Aorta (tissue), 5 donors: ENCODE measurements around the gene BARHL1. TPM values are rescaled to one million over a fixed set of nuclear protein-coding genes. Genes with fewer than 3 reads are reported as not detected.

Experiments used
- ATAC-seq: fragments of 200-7000 bp; cut with Tn5 transposase; one replicate; pipeline ENCODE4 v1.9.1; 2022; ENCODE audit warnings: moderate library complexity; ENCODE audit not compliant: low FRiP score
- DNase-seq, 2 donors: peaks; one replicate each; pipeline ENCODE4 v3.0.0-alpha.2; 2020
- H3K27ac ChIP-seq, 2 donors: one replicate each; pipeline ENCODE4 v1.5.1; 2013; ENCODE audit warnings: low read length in 2 of 2, mild to moderate bottlenecking in 2 of 2, moderate library complexity in 2 of 2, control low read depth in 1 of 2, inconsistent platforms in 1 of 2, low read depth in 1 of 2
- H3K27me3 ChIP-seq, 2 donors: one replicate each; pipeline ENCODE4 v1.6.1; 2013; ENCODE audit warnings: control low read depth in 1 of 2, low read length in 1 of 2, mild to moderate bottlenecking in 1 of 2, moderate library complexity in 1 of 2; ENCODE audit not compliant: insufficient read depth in 2 of 2, control insufficient read depth in 1 of 2
- H3K36me3 ChIP-seq, 2 donors: one replicate each; pipeline ENCODE4 v1.6.1; 2013; ENCODE audit warnings: control low read depth in 1 of 2, low read length in 1 of 2, mild to moderate bottlenecking in 1 of 2; ENCODE audit not compliant: insufficient read depth in 2 of 2, control insufficient read depth in 1 of 2
- H3K4me1 ChIP-seq, 2 donors: one replicate each; pipeline ENCODE4 v1.6.1; 2013; ENCODE audit warnings: low read length in 2 of 2, control low read depth in 1 of 2, mild to moderate bottlenecking in 1 of 2, moderate library complexity in 1 of 2; ENCODE audit not compliant: insufficient read depth in 2 of 2, control insufficient read depth in 1 of 2
- H3K4me3 ChIP-seq, 2 donors: one replicate each; pipeline ENCODE4 v1.5.1; 2013; ENCODE audit warnings: low read length in 2 of 2, control low read depth in 1 of 2, mild to moderate bottlenecking in 1 of 2
- H3K9me3 ChIP-seq: one replicate; pipeline ENCODE4 v1.6.1; 2013; ENCODE audit warnings: mild to moderate bottlenecking, low read length; ENCODE audit not compliant: control insufficient read depth
- WGBS, 2 donors: extraction: QIAGEN DNeasy Blood & Tissue Kit; methylation state at CpG; one replicate each; pipeline ENCODE4 v1.1.7; 2013; 5-methylcytosine and 5-hydroxymethylcytosine counted together
- intact Hi-C, 2 donors: fragments of 100-400 bp; cut with DNase I; formaldehyde crosslinking; loops; one replicate each; pipeline versions ENCODE4 v1.14.2 to v1.15.0; 2022
- long read RNA-seq, 2 donors: library from polyadenylated mRNA; unstranded; transcript quantifications; one replicate each; pipeline ENCODE4 v2.0.0, GENCODE V29; 2020 to 2021
- polyA plus RNA-seq, 2 donors: library from polyadenylated mRNA; stranded (reverse); fragments of 200-250 nt; gene quantifications; one replicate each; pipeline ENCODE4 v1.2.3, GENCODE V29; 2013
- total RNA-seq, 2 donors: library from RNA; stranded (reverse); fragmentation: NEBNext Ultra II Directional; extraction: Animal tissue kit (Norgen Biotek cat#: 25700); gene quantifications; one replicate each; pipeline ENCODE4 v1.2.1, GENCODE V29; 2021
- donor health status: healthy with polysubstance abuse.
- donor health status: Bipolar disorder and iron deficiency.
- donor health status: DM: no; HTN: no; CAD: no.
- donor health status: DM: no; HTN: no; CAD: no.
- donor health status: DM: yes; HTN: yes; CAD: no.

Gene BARHL1
- total RNA-seq (not detected), polyA plus RNA-seq (not detected)
- long read RNA-seq, donor 1 = 0 reads
- long read RNA-seq, donor 2 = 0 reads

- no peaks in the 10 kb centered on the region for H3K4me1 ChIP-seq
- no peak within 1 kb of the TSS for H3K27ac ChIP-seq
- no peaks in the 10 kb centered on the region for H3K27me3 ChIP-seq
- DNase-seq (peak in 1 of 2 donors; percentile 73), ATAC-seq (no peak)
- H3K4me3 ChIP-seq = no peak within 1 kb of the TSS
- intact Hi-C loops = no loop called here
- WGBS, 2 donors = 1 to 3% methylated on average over 36 of the region's 36 CpGs
- no peaks in the 10 kb centered on the region for H3K36me3 ChIP-seq
- H3K9me3 ChIP-seq = no peaks in the 10 kb centered on the region
Measured at GRCh38 chr9:132582276-132582785, at the start of gene BARHL1. Gene BARHL1 (plus strand): TSS chr9:132582606. CDS start chr9:132582798, 192 bp downstream.

GRCh38 chr9:132534832-132535231, 47.6 kb upstream of the BARHL1 start:
- Histone ChIP-seq H3K27ac (no peak overlapping the region), H3K4me1 (no peaks in the 10 kb centered on the region), H3K27me3 (no peaks in the 10 kb centered on the region), H3K9me3 (peaks cover 4% of the 10 kb centered on the region), H3K36me3 (no peaks in the 10 kb centered on the region), H3K4me3 (no peak overlapping the region)
- intact Hi-C loops = no loop called here
- 87 to 90% methylated on average over 2 of the region's 2 CpGs for WGBS, 2 donors
- DNase-seq (no peak), ATAC-seq (no peak)

GRCh38 chr9:132536124-132536523, 46.3 kb upstream of the BARHL1 start:
- no peak overlapping the region for H3K27ac ChIP-seq
- no peaks in the 10 kb centered on the region for H3K4me1 ChIP-seq
- DNase-seq (no peak), ATAC-seq (no peak)
- H3K27me3 ChIP-seq = no peaks in the 10 kb centered on the region
- WGBS, 2 donors = 79 to 89% methylated on average over 1 of the region's 1 CpG
- H3K9me3 ChIP-seq = peaks cover 4% of the 10 kb centered on the region
- no peaks in the 10 kb centered on the region for H3K36me3 ChIP-seq
- no peak overlapping the region for H3K4me3 ChIP-seq
- intact Hi-C loops = no loop called here

- intact Hi-C loops = no loop called here
- Histone ChIP-seq H3K4me1 (no peaks in the 10 kb centered on the region), H3K27me3 (no peaks in the 10 kb centered on the region), H3K9me3 (peaks cover 4% of the 10 kb centered on the region), H3K36me3 (no peaks in the 10 kb centered on the region), H3K4me3 (no peak overlapping the region), H3K27ac (no peak overlapping the region)
- ATAC-seq = no peak
- 83 to 85% methylated on average over 12 of the region's 12 CpGs for WGBS, 2 donors
- DNase-seq = peak in 1 of 2 donors; percentile 64
Measured at GRCh38 chr9:132537352-132537751, 45.1 kb upstream of the BARHL1 start.

GRCh38 chr9:132538071-132538470, 44.3 kb upstream of the BARHL1 start:
- H3K36me3 ChIP-seq = no peaks in the 10 kb centered on the region
- no peak overlapping the region for H3K27ac ChIP-seq
- H3K9me3 ChIP-seq = peaks cover 2% of the 10 kb centered on the region
- H3K4me1 ChIP-seq = no peaks in the 10 kb centered on the region
- H3K4me3 ChIP-seq = no peak overlapping the region
- ATAC-seq (no peak), DNase-seq (no peak)
- WGBS, 2 donors = 69 to 70% methylated on average over 8 of the region's 8 CpGs
- H3K27me3 ChIP-seq = no peaks in the 10 kb centered on the region
- intact Hi-C loops = no loop called here

- Histone ChIP-seq H3K36me3 (no peaks in the 10 kb centered on the region), H3K4me1 (no peaks in the 10 kb centered on the region), H3K27ac (no peak overlapping the region), H3K27me3 (no peaks in the 10 kb centered on the region), H3K9me3 (peaks cover 1% of the 10 kb centered on the region), H3K4me3 (no peak overlapping the region)
- no peak for ATAC-seq
- WGBS, 2 donors = 79 to 82% methylated on average over 7 of the region's 7 CpGs
- intact Hi-C loops = no loop called here
- DNase-seq = peak in 1 of 2 donors; percentile 35
Measured at GRCh38 chr9:132539096-132539495, 43.3 kb upstream of the BARHL1 start.

- DNase-seq (peak; percentile 26 to 49), ATAC-seq (no peak)
- H3K36me3 ChIP-seq = no peaks in the 10 kb centered on the region
- H3K27me3 ChIP-seq = no peaks in the 10 kb centered on the region
- no peak overlapping the region for H3K27ac ChIP-seq
- peaks cover 1% of the 10 kb centered on the region for H3K9me3 ChIP-seq
- H3K4me1 ChIP-seq = no peaks in the 10 kb centered on the region
- WGBS, 2 donors = 85 to 89% methylated on average over 8 of the region's 8 CpGs
- no peak overlapping the region for H3K4me3 ChIP-seq
- intact Hi-C loops = no loop called here
Measured at GRCh38 chr9:132541051-132541450, 41.4 kb upstream of the BARHL1 start.

GRCh38 chr9:132541870-132542830, 40.3 kb upstream of the BARHL1 start:
- DNase-seq (peak; percentile 17 to 57), ATAC-seq (no peak)
- intact Hi-C loops = no loop called here
- Histone ChIP-seq H3K27me3 (no peaks in the 10 kb centered on the region), H3K4me3 (no peak overlapping the region), H3K27ac (no peak overlapping the region), H3K9me3 (peaks cover 1% of the 10 kb centered on the region), H3K36me3 (no peaks in the 10 kb centered on the region), H3K4me1 (no peaks in the 10 kb centered on the region)
- WGBS, 2 donors = 75 to 81% methylated on average over 19 of the region's 19 CpGs

- ATAC-seq (no peak), DNase-seq (peak; percentile 14 to 61)
- WGBS, 2 donors = 94 to 95% methylated on average over 4 of the region's 4 CpGs
- H3K27ac ChIP-seq = no peak overlapping the region
- no peaks in the 10 kb centered on the region for H3K36me3 ChIP-seq
- no peaks in the 10 kb centered on the region for H3K4me1 ChIP-seq
- peaks cover 0 to 2% of the 10 kb centered on the region in 2 donors for H3K27me3 ChIP-seq
- intact Hi-C loops = no loop called here
- no peaks in the 10 kb centered on the region for H3K9me3 ChIP-seq
- no peak overlapping the region for H3K4me3 ChIP-seq
Measured at GRCh38 chr9:132543251-132543650, 39.2 kb upstream of the BARHL1 start.
